PFSK-1 (cell line): ENCODE measurements around the gene PSMD2.

ENCODE experiments used
- FOXP2 ChIP-seq: optimal IDR thresholded peaks from 2 replicates; pipeline ENCODE3; 2011; ENCODE audit warnings: borderline replicate concordance, control low read depth, inconsistent platforms; ENCODE audit not compliant: insufficient read depth; ENCODE audit errors: extremely low read length, extremely low read depth
- POLR2AphosphoS5 ChIP-seq: IDR thresholded peaks from 2 replicates; pipeline ENCODE4 v1.6.1; 2012; ENCODE audit warnings: low read depth, mild to moderate bottlenecking, control low read depth, low read length, moderate library complexity
- REST ChIP-seq, 2 experiments: IDR thresholded peaks; 2 replicates each; pipeline versions ENCODE4 v1.6.1 to v1.8.0; 2011 to 2012; ENCODE audit warnings: low read depth in 2 of 2, low read length in 2 of 2, control low read depth in 1 of 2, inconsistent platforms in 1 of 2, mild to moderate bottlenecking in 1 of 2, moderate library complexity in 1 of 2; ENCODE audit not compliant: insufficient read depth in 1 of 2
- SIN3A ChIP-seq: IDR thresholded peaks from 2 replicates; pipeline ENCODE4 v1.6.1; 2012; ENCODE audit warnings: mild to moderate bottlenecking, low read length, moderate library complexity, borderline replicate concordance; ENCODE audit not compliant: insufficient read depth
- TAF1 ChIP-seq: IDR thresholded peaks from 2 replicates; pipeline ENCODE4 v1.6.1; 2012; ENCODE audit warnings: low read length, control low read depth, borderline replicate concordance; ENCODE audit not compliant: insufficient read depth

DNA sequence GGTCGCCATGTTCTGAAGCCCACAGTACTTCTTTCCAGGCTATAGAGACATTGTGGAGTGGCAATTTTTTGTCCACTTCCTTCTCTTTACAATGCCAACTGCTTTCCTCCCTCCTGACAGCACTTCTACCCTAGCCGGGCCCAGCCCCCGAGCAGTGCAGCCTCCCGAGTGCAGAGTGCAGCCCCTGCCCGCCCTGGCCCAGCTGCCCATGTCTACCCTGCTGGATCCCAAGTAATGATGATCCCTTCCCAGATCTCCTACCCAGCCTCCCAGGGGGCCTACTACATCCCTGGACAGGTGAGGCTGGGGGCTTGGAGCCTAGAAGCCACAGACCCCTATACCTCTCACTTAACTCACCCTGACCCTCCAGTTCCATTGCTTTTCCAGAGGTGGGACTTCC lies 18.2 kb downstream of the PSMD2 start:
- no peak for TF ChIP-seq FOXP2
- TF ChIP-seq REST (IDR thresholded peaks at IDR 0.05; ENCODE audit: insufficient read depth in 1 of 2, low read depth in 2 of 2, low read length in 2 of 2), result no peak
- TF ChIP-seq SIN3A, result no peak
- no peak for TF ChIP-seq POLR2AphosphoS5
- TF ChIP-seq TAF1, result no peak
